IMR-90 (cell line): ENCODE results near the gene EHD4. TPM values are rescaled to one million over a fixed set of nuclear protein-coding genes. Genes with fewer than 3 reads are reported as not detected.

Experiments used
- ATAC-seq: fragments of 200-7000 bp; cut with Tn5 transposase; 2 replicates; pipeline ENCODE4 v1.9.1; 2020; ENCODE audit warnings: low read depth, mild to moderate bottlenecking, moderate library complexity
- BruUV-seq: library from RNA; stranded (reverse); fragments of 400-500 nt; replicated peaks from 2 replicates; lab custom pipeline; 2021; lab: Mats Ljungman, UMichigan
- CTCF ChIA-PET: fragments of 300-600 bp; formaldehyde crosslinking; extraction: SDS; loops from one replicate; lab custom pipeline; 2021; ENCODE audit warnings: antibody characterized with exemption; lab: Yijun Ruan, JAX
- POLR2A ChIA-PET: fragments of 300-600 bp; sonication (Branson Sonifier 250); formaldehyde crosslinking; loops from one replicate; lab custom pipeline; 2022; ENCODE audit warnings: antibody characterized with exemption; ENCODE audit not compliant: unreplicated experiment; lab: Charles Lee
- DNase-seq: peaks from one replicate; pipeline ENCODE4 v3.0.0; 2013
- H2AFZ ChIP-seq: replicated peaks from 2 replicates; pipeline ENCODE3; 2013; ENCODE audit warnings: low read length, mild to moderate bottlenecking; ENCODE audit not compliant: poor library complexity
- H2AK5ac ChIP-seq: 2 replicates; pipeline ENCODE4 v1.6.1; 2013; ENCODE audit warnings: low read depth, low read length, inconsistent platforms
- H2AK9ac ChIP-seq: replicated peaks from 2 replicates; pipeline ENCODE3; 2013; ENCODE audit warnings: mild to moderate bottlenecking, low read depth, low read length, moderate library complexity; ENCODE audit not compliant: poor library complexity
- H2BK120ac ChIP-seq: 2 replicates; pipeline ENCODE4 v1.6.1; 2013; ENCODE audit warnings: low read depth, low read length, inconsistent platforms
- H2BK15ac ChIP-seq: 3 replicates; pipeline ENCODE4 v1.6.1; 2013; ENCODE audit warnings: low read depth, low read length, inconsistent platforms
- H2BK20ac ChIP-seq: 2 replicates; pipeline ENCODE4 v1.6.1; 2013; ENCODE audit warnings: low read depth, mild to moderate bottlenecking, inconsistent platforms, low read length, moderate library complexity
- H2BK5ac ChIP-seq: 2 replicates; pipeline ENCODE4 v1.6.1; 2013; ENCODE audit warnings: mild to moderate bottlenecking, low read depth, low read length, inconsistent platforms; ENCODE audit not compliant: poor library complexity, severe bottlenecking
- H3K14ac ChIP-seq: replicated peaks from 2 replicates; pipeline ENCODE4 v1.6.1; 2013; ENCODE audit warnings: low read depth, low read length, inconsistent platforms
- H3K18ac ChIP-seq: 2 replicates; pipeline ENCODE4 v1.6.1; 2013; ENCODE audit warnings: low read depth, low read length, control low read depth
- H3K23ac ChIP-seq: 2 replicates; pipeline ENCODE4 v1.6.1; 2013; ENCODE audit warnings: low read depth, low read length, inconsistent platforms
- H3K27ac ChIP-seq: 2 replicates; pipeline ENCODE4 v1.5.1; 2013; ENCODE audit warnings: mild to moderate bottlenecking, control low read depth, low read length; ENCODE audit not compliant: insufficient read depth
- H3K27me3 ChIP-seq: 2 replicates; pipeline ENCODE4 v1.6.1; 2013; ENCODE audit warnings: low read length; ENCODE audit not compliant: control insufficient read depth, insufficient read depth
- H3K36me3 ChIP-seq: 2 replicates; pipeline ENCODE4 v1.6.1; 2013; ENCODE audit warnings: low read length, mixed read lengths; ENCODE audit not compliant: control insufficient read depth, insufficient read depth
- H3K4ac ChIP-seq: 2 replicates; pipeline ENCODE4 v1.6.1; 2013; ENCODE audit warnings: low read depth, low read length, inconsistent platforms
- H3K4me1 ChIP-seq: 2 replicates; pipeline ENCODE4 v1.6.1; 2013; ENCODE audit warnings: low read length, mixed read lengths; ENCODE audit not compliant: control insufficient read depth, insufficient read depth
- H3K4me2 ChIP-seq: 2 replicates; pipeline ENCODE4 v1.6.1; 2013; ENCODE audit warnings: low read depth, mild to moderate bottlenecking, control low read depth, low read length, moderate library complexity
- H3K4me3 ChIP-seq: 2 replicates; pipeline ENCODE4 v1.5.1; 2013; ENCODE audit warnings: low read depth, mild to moderate bottlenecking, control low read depth, low read length, moderate library complexity; ENCODE audit not compliant: insufficient read depth
- H3K56ac ChIP-seq: 2 replicates; pipeline ENCODE4 v1.6.1; 2013; ENCODE audit warnings: low read length, inconsistent platforms; ENCODE audit not compliant: insufficient read depth; ENCODE audit errors: extremely low read depth
- H3K79me1 ChIP-seq, 2 experiments: 2 replicates each; pipeline ENCODE4 v1.6.1; 2013; ENCODE audit warnings: low read length in 2 of 2, inconsistent platforms in 1 of 2, low read depth in 1 of 2
- H3K9ac ChIP-seq: 2 replicates; pipeline ENCODE4 v1.6.1; 2013; ENCODE audit warnings: low read depth, low read length, control low read depth
- H3K9me1 ChIP-seq: 2 replicates; pipeline ENCODE4 v1.6.1; 2013; ENCODE audit warnings: low read length, inconsistent platforms; ENCODE audit not compliant: insufficient read depth
- H3K9me3 ChIP-seq: 2 replicates; pipeline ENCODE4 v1.6.1; 2013; ENCODE audit warnings: low read length; ENCODE audit not compliant: control insufficient read depth, insufficient read depth
- H4K20me1 ChIP-seq: 2 replicates; pipeline ENCODE4 v1.6.1; 2013; ENCODE audit warnings: low read length, inconsistent platforms; ENCODE audit not compliant: insufficient read depth
- H4K5ac ChIP-seq: 2 replicates; pipeline ENCODE4 v1.6.1; 2013; ENCODE audit warnings: mild to moderate bottlenecking, low read depth, low read length, control low read depth
- H4K8ac ChIP-seq, 2 experiments: 2 replicates each; pipeline ENCODE4 v1.6.1; 2013; ENCODE audit warnings: low read depth in 2 of 2, low read length in 2 of 2, control low read depth in 1 of 2, inconsistent platforms in 1 of 2
- H4K91ac ChIP-seq: 2 replicates; pipeline ENCODE4 v1.6.1; 2013; ENCODE audit warnings: low read depth, low read length, inconsistent platforms; ENCODE audit not compliant: insufficient read depth
- BHLHE40 ChIP-seq: fragments of 150-350 bp; IDR thresholded peaks from 2 replicates; pipeline ENCODE4 v1.6.1; 2016; ENCODE audit warnings: mild to moderate bottlenecking, low read depth, low read length
- CHD1 ChIP-seq: IDR thresholded peaks from 2 replicates; pipeline ENCODE4 v1.6.1; 2012; ENCODE audit warnings: low read depth, low read length, improper control_type of control experiment
- ELK1 ChIP-seq: fragments of 150-350 bp; IDR thresholded peaks from 2 replicates; pipeline ENCODE4 v1.6.1; 2016; ENCODE audit warnings: low read depth, mild to moderate bottlenecking, low read length, moderate library complexity, borderline replicate concordance
- FOS ChIP-seq: fragments of 150-350 bp; IDR thresholded peaks from 2 replicates; pipeline ENCODE4 v1.6.1; 2016; ENCODE audit warnings: low read depth, low read length
- MAFK ChIP-seq: IDR thresholded peaks from 2 replicates; pipeline ENCODE4 v1.6.1; 2012; ENCODE audit warnings: low read depth, low read length, improper control_type of control experiment
- MAZ ChIP-seq: IDR thresholded peaks from 2 replicates; pipeline ENCODE4 v1.6.1; 2012; ENCODE audit warnings: low read depth, mild to moderate bottlenecking, low read length, improper control_type of control experiment, moderate library complexity, borderline replicate concordance
- NFE2L2 ChIP-seq: fragments of 150-350 bp; IDR thresholded peaks from 2 replicates; pipeline ENCODE4 v1.6.1; 2016; ENCODE audit warnings: low read depth, mild to moderate bottlenecking, low read length
- POLR2A ChIP-seq: IDR thresholded peaks from 2 replicates; pipeline ENCODE4 v1.6.1; 2012; ENCODE audit warnings: mild to moderate bottlenecking, low read depth, low read length
- RAD21 ChIP-seq: IDR thresholded peaks from 2 replicates; pipeline ENCODE4 v1.6.1; 2012; ENCODE audit warnings: low read length, improper control_type of control experiment
- RFX5 ChIP-seq: IDR thresholded peaks from 2 replicates; pipeline ENCODE4 v1.8.0; 2012; ENCODE audit warnings: low read depth, mild to moderate bottlenecking, low read length, moderate library complexity
- SMC3 ChIP-seq: fragments of 150-350 bp; IDR thresholded peaks from 2 replicates; pipeline ENCODE4 v1.6.1; 2016; ENCODE audit warnings: low read depth, mild to moderate bottlenecking, antibody characterized with exemption, low read length, moderate library complexity
- USF2 ChIP-seq: fragments of 150-350 bp; IDR thresholded peaks from 2 replicates; pipeline ENCODE4 v1.6.1; 2017; ENCODE audit warnings: mild to moderate bottlenecking, antibody characterized with exemption, low read length, low read depth
- WGBS, 2 experiments: methylation state at CpG; one replicate each; pipeline versions ENCODE4 v1.1.5 to v1.1.7; 2013; ENCODE audit warnings: missing lambda C conversion rate in 2 of 2; ENCODE audit not compliant: insufficient read length in 1 of 2; ENCODE audit errors: extremely low coverage in 2 of 2; 5-methylcytosine and 5-hydroxymethylcytosine counted together
- dilution Hi-C: fragments of 300-500 bp; cut with HindIII; formaldehyde crosslinking; loops from one replicate; pipeline ENCODE4 v1.14.3; 2018; ENCODE audit warnings: low sequenced_read_pairs; ENCODE audit not compliant: unreplicated experiment
- in situ Hi-C: fragments of 300-500 bp; cut with MboI; formaldehyde crosslinking; loops from 3 replicates; pipeline ENCODE4 v1.14.3; 2019; ENCODE audit warnings: low sequenced_read_pairs, inconsistent platforms, mixed read lengths
- intact Hi-C: fragments of 100-400 bp; cut with micrococcal nuclease; formaldehyde crosslinking; loops from 2 replicates; pipeline ENCODE4 v1.10.0; 2022
- polyA plus RNA-seq, 3 experiments: library from polyadenylated mRNA; depleted of rRNA; stranded (reverse); fragments of >200 nt; gene quantifications; 2 replicates each; pipeline ENCODE4 v1.2.3, GENCODE V29; 2012; ENCODE audit warnings: low replicate concordance in 1 of 3
- total RNA-seq: library from RNA; depleted of rRNA; stranded (reverse); fragments of >200 nt; gene quantifications from 2 replicates; pipeline ENCODE4 v1.2.3, GENCODE V29; 2012

EHD4 gene
- total and polyA plus RNA-seq, 2 of the 4 experiments (the other 2 are of a cell fraction): 21.0 to 29.0 TPM

GRCh38 chr15:41899854-41900442, 72.4 kb downstream of the EHD4 start (continued):
- TF ChIP-seq NFE2L2: no peak
- no peak for TF ChIP-seq MAZ
- no peak for TF ChIP-seq FOS
- no peak for TF ChIP-seq RFX5
- TF ChIP-seq SMC3: no peak

GRCh38 chr15:41897363-41897799, 75.0 kb downstream of the EHD4 start:
- DNase-seq (no peak), ATAC-seq (no peak)
- intact Hi-C loops: no loop called here
- Histone ChIP-seq H3K27ac (no peak overlapping the region), H3K4me3 (no peak overlapping the region), H3K9me1 (peaks cover 6% of the 10 kb centered on the region; the same call in 1 of the 2 replicates), H3K4ac (no peak overlapping the region), H3K27me3 (no peaks in the 10 kb centered on the region), H3K36me3 (peaks cover 10% of the 10 kb centered on the region), H4K91ac (no peak overlapping the region), H4K5ac (no peak overlapping the region), H3K4me2 (no peak overlapping the region), H3K9me3 (no peaks in the 10 kb centered on the region), H3K9ac (no peak overlapping the region), H3K56ac (no peak overlapping the region), H2AFZ (no peak overlapping the region), H2BK15ac (no peak overlapping the region), H3K23ac (no peak overlapping the region), H3K4me1 (peaks cover 6% of the 10 kb centered on the region; the same call in 1 of the 2 replicates), H4K8ac (no peak overlapping the region), H3K18ac (no peak overlapping the region), H3K14ac (no peak overlapping the region), H3K79me1 (no peaks in the 10 kb centered on the region; a peak in 1 of 4 replicates), H2BK120ac (no peak overlapping the region), H2BK5ac (no peak overlapping the region), H2AK5ac (no peak overlapping the region), H2BK20ac (no peak overlapping the region), H2AK9ac (no peak overlapping the region), H4K20me1 (no peaks in the 10 kb centered on the region)
- ChIA-PET POLR2A (no interaction called here), CTCF (no interaction called here)
- TF ChIP-seq FOS (no peak), ELK1 (no peak), CHD1 (no peak), RAD21 (no peak), RFX5 (no peak), USF2 (no peak), MAFK (no peak), BHLHE40 (no peak), POLR2A (no peak)
- in situ Hi-C loops: no loop called here
- 42% methylated on average over 3 of the region's 8 CpGs; no CpG with 5 or more reads in 1 of the 2 experiments for WGBS, 2 experiments
- dilution Hi-C loops: no loop called here
- BruUV-seq: no TSS peak
